T47D (cell line): Measurements from ENCODE around the gene USP32.
A peak's percentile ranks its signal among the peaks of the same experiment; 100 is the strongest.
"Not testable (repeated sequence)": the region's sequence is repeated elsewhere in the genome, so short reads cannot be mapped to it uniquely, and the experiment has no call there.

ENCODE experiments used
- DNase-seq, 2 experiments: peaks; one replicate each; pipeline versions ENCODE4 v3.0.0 to v3.0.0-alpha.2; 2011 to 2012; ENCODE audit warnings: low read depth in 1 of 2, low spot score in 1 of 2
- JUND ChIP-seq: IDR thresholded peaks from 2 replicates; pipeline ENCODE4 v1.6.1; 2012; ENCODE audit warnings: low read depth
- in situ Hi-C: cut with HindIII; loops from 2 replicates; pipeline ENCODE4 v1.10.0; 2016; ENCODE audit warnings: low sequenced_read_pairs, low pct_unique_long_range_greater_than_20kb

Gene USP32

DNA sequence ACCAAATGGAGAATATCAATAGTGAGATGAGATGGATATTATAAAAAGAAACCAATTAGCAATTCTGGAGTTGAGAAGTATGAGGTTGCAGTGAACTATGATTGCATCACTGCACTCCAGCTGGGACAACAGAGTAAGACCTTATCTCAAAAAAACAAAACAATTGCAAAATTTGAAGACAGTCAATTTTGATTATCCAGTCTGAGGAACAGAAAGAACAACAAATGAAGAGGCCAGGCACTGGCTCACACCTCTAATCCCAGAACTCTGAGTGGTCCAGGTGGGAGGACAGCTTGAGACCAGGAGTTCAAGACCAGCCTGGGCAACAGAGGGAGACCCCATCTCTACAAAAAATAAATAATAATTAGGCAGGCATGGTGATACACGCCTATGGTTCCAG is 35.0 kb downstream of the USP32 start:
- in situ Hi-C loops, result no loop called here
- peak in 1 of 2 experiments; percentile 42 for DNase-seq
- no peak for TF ChIP-seq JUND

DNA sequence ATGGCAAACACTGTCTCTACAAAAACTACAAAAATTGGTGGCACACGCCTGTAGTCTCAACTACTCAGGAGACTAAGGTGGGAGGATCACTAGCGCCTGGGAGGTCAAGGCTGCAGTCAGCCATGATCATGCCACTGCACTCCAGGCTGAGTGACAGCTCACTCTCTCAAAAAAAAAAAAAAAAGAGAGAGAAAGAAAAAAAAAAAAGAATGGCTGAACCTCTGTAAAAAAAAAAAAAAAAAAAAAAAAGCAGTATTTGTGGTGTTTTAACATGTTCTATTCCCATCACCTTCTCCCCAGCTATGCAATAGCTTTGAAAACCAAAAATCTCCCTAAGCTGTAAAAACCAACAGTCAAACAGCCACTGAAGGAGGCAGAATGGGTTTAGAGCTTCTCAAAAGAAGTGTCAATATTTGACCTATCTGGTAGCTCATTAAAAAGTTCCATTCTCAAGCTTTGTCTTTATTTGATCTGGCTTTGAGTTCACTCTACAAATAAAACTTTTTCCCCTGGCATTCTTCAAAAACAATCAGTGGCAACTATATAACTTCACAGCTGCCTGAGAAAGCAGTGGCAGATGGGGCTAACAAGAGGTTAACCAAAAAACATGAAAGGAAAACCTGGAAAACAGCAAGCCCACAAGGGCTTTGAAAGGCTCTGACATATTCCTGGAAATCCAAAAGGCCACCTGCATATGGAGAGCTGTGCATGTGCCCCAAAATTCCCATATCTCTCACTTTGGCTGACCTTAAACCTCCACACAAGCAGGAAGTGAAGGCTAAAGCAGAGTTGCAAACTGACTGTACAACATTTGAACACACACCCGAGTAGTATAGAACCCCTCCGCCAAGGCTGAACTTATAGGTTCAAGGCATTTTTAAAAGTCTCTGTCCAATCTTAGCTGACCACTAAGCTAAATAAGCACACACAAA is 36.0 kb downstream of the USP32 start:
- DNase-seq, result peak in 1 of 2 experiments; percentile 27
- no peak for TF ChIP-seq JUND
- in situ Hi-C loops, result no loop called here

- in situ Hi-C loops, result no loop called here
- no peak for TF ChIP-seq JUND
- no peak for DNase-seq
These were observed 37.7 kb downstream of the USP32 start for GRCh38 chr17:60354223-60354622.

DNA sequence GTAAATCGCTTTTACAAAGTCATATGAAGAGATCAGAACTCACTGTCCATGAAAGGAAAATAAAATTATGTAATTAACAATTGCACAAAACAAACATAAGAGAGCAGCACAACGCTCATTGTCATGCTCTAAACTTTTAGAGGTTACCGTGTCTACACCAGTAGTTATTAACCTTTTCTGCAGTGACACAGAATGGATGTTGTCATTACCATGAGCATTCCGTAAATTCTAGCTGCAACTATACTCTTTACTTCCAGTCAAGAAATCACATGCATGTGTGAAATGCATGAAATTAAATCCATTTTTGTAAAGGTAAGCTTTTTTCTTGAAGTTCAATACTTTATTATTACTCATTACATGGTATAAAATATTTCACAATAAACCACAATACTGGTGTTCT is 38.2 kb downstream of the USP32 start:
- in situ Hi-C loops, result no loop called here

GRCh38 chr17:60352569-60352968 is 39.4 kb downstream of the USP32 start:
- TF ChIP-seq JUND, result no peak
- no peak for DNase-seq
- in situ Hi-C loops, result no loop called here

More for the DNA sequence above, 38.2 kb downstream of the USP32 start:
- DNase-seq, result no peak
- no peak for TF ChIP-seq JUND

DNA sequence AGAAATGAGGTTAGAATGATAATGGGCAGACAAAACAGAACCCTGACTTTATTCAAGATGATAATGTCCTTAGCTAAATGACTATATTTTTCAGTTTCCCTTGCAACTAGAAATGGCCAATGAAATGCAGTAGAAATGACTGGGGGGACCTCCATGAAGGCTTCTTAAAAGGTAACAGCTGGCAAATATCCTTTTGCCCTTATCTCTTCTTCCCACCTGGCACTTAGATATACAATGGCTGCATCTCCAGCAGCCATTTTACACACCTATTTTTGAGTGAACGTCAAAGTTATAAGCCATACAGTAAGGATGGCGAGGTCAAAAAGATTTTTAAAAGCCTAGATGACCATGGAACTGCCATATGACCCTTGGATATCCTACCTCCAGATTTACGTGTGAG is 39.9 kb downstream of the USP32 start:
- no peak for TF ChIP-seq JUND
- in situ Hi-C loops, result no loop called here
- DNase-seq, result no peak

DNA sequence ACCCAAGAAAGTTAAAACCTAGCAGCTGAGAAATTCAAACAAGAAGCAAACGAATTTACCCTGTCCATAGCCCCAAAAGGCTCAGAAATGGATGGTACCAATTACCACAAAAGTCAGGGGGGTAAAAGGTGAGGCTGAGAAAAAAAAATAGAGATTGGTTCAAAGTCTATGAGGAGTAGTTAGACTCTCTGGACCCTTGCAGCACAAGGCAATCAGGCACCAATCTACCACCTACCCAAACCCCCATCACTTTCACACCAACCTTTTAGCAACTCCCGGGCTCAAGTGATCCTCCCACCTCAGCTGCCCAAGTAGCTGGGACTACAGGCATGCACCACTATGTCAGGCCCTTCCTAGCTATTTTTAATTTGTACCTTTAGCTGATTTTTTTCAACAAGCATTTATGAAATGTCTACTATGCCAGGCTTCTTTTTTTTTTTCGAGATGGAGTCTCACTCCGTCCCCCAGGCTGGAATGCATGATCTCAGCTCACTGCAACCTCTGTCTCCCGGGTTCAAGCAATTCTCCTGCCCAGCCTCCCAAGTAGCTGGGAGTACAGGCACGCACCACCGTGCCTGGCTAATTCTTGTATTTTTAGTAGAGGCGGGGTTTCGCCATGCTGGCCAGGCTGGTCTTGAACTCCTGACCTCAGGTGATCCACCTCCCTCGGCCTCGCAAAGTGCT is 40.8 kb downstream of the USP32 start:
- TF ChIP-seq JUND, result no peak
- in situ Hi-C loops, result no loop called here
- no peak for DNase-seq

DNA sequence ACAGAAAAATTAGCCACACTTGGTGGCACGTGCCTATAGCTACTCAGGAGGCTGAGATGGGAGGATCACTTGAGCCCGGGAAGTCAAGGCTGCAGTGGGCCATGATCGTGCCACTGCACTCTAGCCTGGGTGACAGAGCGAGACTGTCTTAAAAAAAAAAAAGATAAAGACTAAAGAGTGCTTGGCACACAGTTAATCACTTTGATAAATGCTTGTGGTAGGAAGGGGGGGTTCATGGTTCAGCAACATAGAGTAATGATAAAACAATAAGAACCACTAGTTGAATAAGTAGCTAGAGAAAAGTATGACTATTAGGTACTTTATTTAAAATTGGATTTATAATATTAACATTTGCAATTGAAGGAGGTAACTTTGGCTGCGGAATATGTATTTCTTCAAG is 43.3 kb downstream of the USP32 start:
- no peak for TF ChIP-seq JUND
- no peak for DNase-seq
- in situ Hi-C loops, result no loop called here

- TF ChIP-seq JUND, result no peak
- peak in 1 of 2 experiments; percentile 34 for DNase-seq
- in situ Hi-C loops, result no loop called here
These were observed 46.7 kb downstream of the USP32 start for GRCh38 chr17:60345233-60345632.

DNA sequence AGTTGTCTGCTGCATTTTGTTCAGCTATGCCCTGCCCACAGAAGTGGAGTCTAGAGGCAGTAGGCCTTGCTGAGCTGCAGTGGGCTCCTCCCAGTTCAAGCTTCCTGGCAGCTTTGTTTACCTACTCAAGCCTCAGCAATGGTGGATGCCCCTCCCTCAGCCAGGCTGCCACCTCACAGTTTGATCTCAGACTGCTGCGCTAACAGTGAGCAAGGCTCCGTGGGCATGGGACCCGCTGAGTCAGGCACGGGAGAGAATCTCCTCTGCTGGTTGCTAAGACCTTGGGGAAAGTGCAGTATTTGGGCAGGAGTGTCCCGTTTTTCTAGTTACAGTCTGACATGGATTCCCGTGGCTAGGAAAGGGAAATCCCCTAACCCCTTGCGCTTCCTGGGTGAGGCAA is 49.4 kb downstream of the USP32 start:
- in situ Hi-C loops, DNase-seq: not testable (repeated sequence)

GRCh38 chr17:60335289-60335688 is 56.6 kb downstream of the USP32 start:
- no peak for DNase-seq
- no peak for TF ChIP-seq JUND
- in situ Hi-C loops, result no loop called here

DNA sequence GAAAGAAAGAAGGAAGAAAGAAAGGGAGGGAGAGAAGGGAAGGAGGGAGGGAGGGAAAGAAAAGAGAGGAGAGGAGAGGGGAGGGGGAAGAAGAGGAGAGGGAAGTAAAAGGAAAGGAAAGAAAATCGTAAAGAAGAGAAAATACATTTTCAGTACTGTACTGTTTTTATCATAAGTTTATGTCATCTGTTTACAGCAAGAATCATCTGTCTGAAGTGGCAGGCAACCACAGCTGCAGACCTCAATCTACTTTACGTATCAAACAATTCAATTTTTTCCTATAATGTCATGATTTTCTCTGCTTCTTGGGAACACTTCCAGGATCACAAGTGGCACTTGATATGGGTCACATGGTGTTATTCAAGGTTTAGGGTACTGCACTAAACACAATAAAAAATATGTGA is 58.3 kb downstream of the USP32 start:
- DNase-seq, result no peak
- in situ Hi-C loops, result no loop called here
- no peak for TF ChIP-seq JUND

GRCh38 chr17:60333072-60333471 is 58.9 kb downstream of the USP32 start:
- in situ Hi-C loops, DNase-seq: not testable (repeated sequence)
